Measurements from ENCODE around the gene PHLDB2. TPM values are rescaled to one million over a fixed set of nuclear protein-coding genes. Genes with fewer than 3 reads are reported as not detected.

PHLDB2 gene
- total RNA-seq, 6 donors from 2014 or later = 22.4 to 67.1 (median 42.7) TPM

- Histone ChIP-seq H3K9me3 (no peaks in the 10 kb centered on the region), H3K36me3 (no peaks in the 10 kb centered on the region), H3K4me3 (peak overlapping the region in 3 of 4 donors; percentile 51 to 71 (median 65)), H3K27ac (peak overlapping the region in 3 of 4 donors; percentile 85 to 96 (median 94)), H3K4me1 (peaks cover 8 to 26% (median 14%) of the 10 kb centered on the region in 4 donors), H3K27me3 (peaks cover 0 to 3% (median 0%) of the 10 kb centered on the region in 4 donors)
- WGBS, 2 donors = 49 to 53% methylated on average over 10 of the region's 10 CpGs
- DNase-seq (no peak), ATAC-seq (ENCODE audit: low FRiP score in 2 of 2) (no peak)
- no peak for TF ChIP-seq POLR2A (IDR thresholded peaks at IDR 0.05)
- TF ChIP-seq POLR2AphosphoS5 (IDR thresholded peaks at IDR 0.05) = no peak
- no peak for TF ChIP-seq EP300 (IDR thresholded peaks at IDR 0.05)
- TF ChIP-seq CTCF (IDR thresholded peaks at IDR 0.05) = no peak
Observed at GRCh38 chr3:111858642-111859041, 423 bp upstream of the PHLDB2 start.

GRCh38 chr3:111859974-111860859 is 1.2 kb downstream of the PHLDB2 start:
- Histone ChIP-seq H3K36me3 (no peaks in the 10 kb centered on the region), H3K9me3 (no peaks in the 10 kb centered on the region), H3K4me3 (peak overlapping the region; percentile 51 to 71 (median 68)), H3K27me3 (peaks cover 0 to 3% (median 0%) of the 10 kb centered on the region in 4 donors), H3K4me1 (peaks cover 19 to 32% (median 25%) of the 10 kb centered on the region in 4 donors), H3K27ac (peak overlapping the region; percentile 82 to 96 (median 90))
- peak; percentile 66 to 82 for DNase-seq
- 0 to 2% methylated on average over 19 to 35 of the region's 35 CpGs for WGBS, 2 donors
- no peak for TF ChIP-seq EP300 (IDR thresholded peaks at IDR 0.05)
- peak in 2 of 4 donors; percentile 33 to 46 for TF ChIP-seq POLR2A (IDR thresholded peaks at IDR 0.05)
- TF ChIP-seq CTCF (IDR thresholded peaks at IDR 0.05) = peak; percentile 34 to 66 (median 50)
- peak; percentile 3 to 47 for TF ChIP-seq POLR2AphosphoS5 (IDR thresholded peaks at IDR 0.05)
- peak; percentile 84 to 87 for ATAC-seq (ENCODE audit: low FRiP score in 2 of 2)

- Histone ChIP-seq H3K27me3 (peaks cover 0 to 3% (median 0%) of the 10 kb centered on the region in 4 donors), H3K9me3 (no peaks in the 10 kb centered on the region), H3K4me3 (peak overlapping the region in 3 of 4 donors; percentile 51 to 71 (median 65)), H3K36me3 (no peaks in the 10 kb centered on the region), H3K27ac (peak overlapping the region; percentile 82 to 96 (median 90)), H3K4me1 (peaks cover 19 to 40% (median 32%) of the 10 kb centered on the region in 4 donors)
- 61 to 68% methylated on average over 7 of the region's 7 CpGs for WGBS, 2 donors
- DNase-seq (no peak), ATAC-seq (ENCODE audit: low FRiP score in 2 of 2) (no peak)
- TF ChIP-seq EP300 (IDR thresholded peaks at IDR 0.05) = no peak
- no peak for TF ChIP-seq POLR2A (IDR thresholded peaks at IDR 0.05)
- TF ChIP-seq CTCF (IDR thresholded peaks at IDR 0.05) = no peak
- TF ChIP-seq POLR2AphosphoS5 (IDR thresholded peaks at IDR 0.05) = no peak
Observed at GRCh38 chr3:111861391-111861790, 2.3 kb downstream of the PHLDB2 start.

- peak overlapping the region in 2 of 4 donors; percentile 85 to 96 for H3K27ac ChIP-seq
- no peak for TF ChIP-seq EP300 (IDR thresholded peaks at IDR 0.05)
- TF ChIP-seq POLR2AphosphoS5 (IDR thresholded peaks at IDR 0.05) = no peak
- no peak for TF ChIP-seq POLR2A (IDR thresholded peaks at IDR 0.05)
- TF ChIP-seq CTCF (IDR thresholded peaks at IDR 0.05) = no peak
- peaks cover 19 to 40% (median 33%) of the 10 kb centered on the region in 4 donors for H3K4me1 ChIP-seq
- peaks cover 0 to 3% (median 0%) of the 10 kb centered on the region in 4 donors for H3K27me3 ChIP-seq
- WGBS, 2 donors = 84 to 95% methylated on average over 5 of the region's 5 CpGs
- no peak for ATAC-seq (ENCODE audit: low FRiP score in 2 of 2)
- H3K36me3 ChIP-seq = no peaks in the 10 kb centered on the region
- DNase-seq = no peak
- no peak overlapping the region for H3K4me3 ChIP-seq
- H3K9me3 ChIP-seq = no peaks in the 10 kb centered on the region
Observed at GRCh38 chr3:111862415-111862814, 3.4 kb downstream of the PHLDB2 start.

Measured in upper lobe of left lung (tissue), 6 donors.